HepG2 (cell line): ENCODE measurements around the gene TRAPPC5. TPM values are rescaled to one million over a fixed set of nuclear protein-coding genes. Genes with fewer than 3 reads are reported as not detected.
A peak's percentile ranks its signal among the peaks of the same experiment; 100 is the strongest.

Experiments used
- ATF7 ChIP-seq, 2 experiments: fragments of 450-650 bp in 1 of 2; sonication (generic) in 1 of 2; formaldehyde crosslinking in 1 of 2; IDR thresholded peaks; 2 replicates each; pipeline versions ENCODE4 v1.4.0 to v1.6.1; 2016 to 2020; ENCODE audit warnings: antibody characterized with exemption in 1 of 2, mild to moderate bottlenecking in 1 of 2, missing genetic modification reagents in 1 of 2
- CENPBD1 ChIP-seq: sonication (generic); formaldehyde crosslinking; IDR thresholded peaks from 2 replicates; pipeline ENCODE4 v1.8.0; 2022; ENCODE audit warnings: missing genetic modification reagents, low read depth, mild to moderate bottlenecking, borderline replicate concordance
- HHEX ChIP-seq: IDR thresholded peaks from 2 replicates; pipeline ENCODE4 v1.6.1; 2016; ENCODE audit warnings: control low read depth
- MAFG ChIP-seq: sonication (generic); formaldehyde crosslinking; IDR thresholded peaks from 2 replicates; pipeline ENCODE4 v1.5.1; 2020; ENCODE audit warnings: mild to moderate bottlenecking, missing genetic modification reagents
- MEF2D ChIP-seq: sonication (generic); formaldehyde crosslinking; IDR thresholded peaks from 2 replicates; pipeline ENCODE4 v1.5.1; 2020; ENCODE audit warnings: mild to moderate bottlenecking, missing genetic modification reagents
- PBX3 ChIP-seq: sonication (generic); formaldehyde crosslinking; IDR thresholded peaks from 2 replicates; pipeline ENCODE4 v1.8.1; 2023; ENCODE audit warnings: missing genetic modification reagents, inconsistent platforms, borderline replicate concordance
- POGZ ChIP-seq: sonication (generic); formaldehyde crosslinking; IDR thresholded peaks from 2 replicates; pipeline ENCODE4 v1.4.0; 2020; ENCODE audit warnings: mild to moderate bottlenecking, missing genetic modification reagents
- SP4 ChIP-seq: sonication (generic); formaldehyde crosslinking; IDR thresholded peaks from 2 replicates; pipeline ENCODE4 v1.8.1; 2023; ENCODE audit warnings: mild to moderate bottlenecking, missing genetic modification reagents
- SSRP1 ChIP-seq: IDR thresholded peaks from 2 replicates; pipeline ENCODE4 v1.6.1; 2016; ENCODE audit warnings: control low read depth
- TOPORS ChIP-seq: sonication (generic); formaldehyde crosslinking; IDR thresholded peaks from 2 replicates; pipeline ENCODE4 v1.8.0; 2023; ENCODE audit warnings: mild to moderate bottlenecking, missing genetic modification reagents
- ZBTB33 ChIP-seq: sonication (generic); formaldehyde crosslinking; IDR thresholded peaks from 2 replicates; pipeline ENCODE4 v1.4.0; 2020; ENCODE audit warnings: missing genetic modification reagents
- ZHX2 ChIP-seq, 2 experiments: sonication (generic) in 1 of 2; formaldehyde crosslinking in 1 of 2; IDR thresholded peaks; 2 replicates each; pipeline versions ENCODE4 v1.6.1 to v1.9.0; 2014 to 2022; ENCODE audit warnings: antibody characterized with exemption in 1 of 2, borderline replicate concordance in 1 of 2, inconsistent platforms in 1 of 2, low read depth in 1 of 2, missing genetic modification reagents in 1 of 2
- ZNF17 ChIP-seq: sonication (generic); formaldehyde crosslinking; IDR thresholded peaks from 2 replicates; pipeline ENCODE4 v1.5.0; 2020; ENCODE audit warnings: mild to moderate bottlenecking, missing genetic modification reagents
- ZNF547 ChIP-seq: sonication (generic); formaldehyde crosslinking; IDR thresholded peaks from 2 replicates; pipeline ENCODE4 v1.5.1; 2020; ENCODE audit warnings: mild to moderate bottlenecking, missing genetic modification reagents
- ZNF558 ChIP-seq: sonication (generic); formaldehyde crosslinking; IDR thresholded peaks from 2 replicates; pipeline ENCODE4 v1.9.0; 2022; ENCODE audit warnings: mild to moderate bottlenecking, missing genetic modification reagents, borderline replicate concordance
- ZNF572 ChIP-seq: sonication (generic); formaldehyde crosslinking; IDR thresholded peaks from 2 replicates; pipeline ENCODE4 v1.5.1; 2020; ENCODE audit warnings: mild to moderate bottlenecking, missing genetic modification reagents
- ZNF670 ChIP-seq: sonication (generic); formaldehyde crosslinking; IDR thresholded peaks from 2 replicates; pipeline ENCODE4 v1.8.0; 2022; ENCODE audit warnings: mild to moderate bottlenecking, missing genetic modification reagents, borderline replicate concordance
- ZNF777 ChIP-seq: sonication (generic); formaldehyde crosslinking; IDR thresholded peaks from 2 replicates; pipeline ENCODE4 v1.4.0; 2020; ENCODE audit warnings: missing genetic modification reagents
- ZNF891 ChIP-seq: sonication (generic); formaldehyde crosslinking; IDR thresholded peaks from 2 replicates; pipeline ENCODE4 v1.5.0; 2020; ENCODE audit warnings: mild to moderate bottlenecking, missing genetic modification reagents
- polyA plus RNA-seq, 8 experiments: library from polyadenylated mRNA; depleted of rRNA in 3 of 8; stranded (reverse) in 7 of 8; unstranded in 1 of 8; fragments of >200 nt; fragmentation: Illumina TruSeq in 4 of 8; extraction: Trizol in 4 of 8; gene quantifications; 2 replicates each; pipeline versions ENCODE4 v1.2.1 to v1.2.3, GENCODE V29; 2011 to 2016; ENCODE audit warnings: low read depth in 4 of 8, missing spikeins in 1 of 8, mixed read lengths in 1 of 8; ENCODE audit not compliant: insufficient read depth in 1 of 8
- total RNA-seq, 5 experiments: library from RNA; depleted of rRNA; stranded (reverse); fragments of >200 nt; fragmentation: Illumina TruSeq; extraction: Trizol; gene quantifications; 2 replicates each; pipeline ENCODE4 v1.2.3, GENCODE V29; 2016; ENCODE audit warnings: low read depth in 1 of 5
- TF ChIP-seq, protein P1 (sequence below): sonication (generic); formaldehyde crosslinking; IDR thresholded peaks from 2 replicates; pipeline ENCODE4 v1.4.0; 2020; ENCODE audit warnings: mild to moderate bottlenecking, missing genetic modification reagents

TRAPPC5 gene
- total and polyA plus RNA-seq, 2 of the 13 experiments (the other 11 are each of a cell fraction or from before 2014, with no cell fraction given) = 38.5 to 78.7 TPM

DNA sequence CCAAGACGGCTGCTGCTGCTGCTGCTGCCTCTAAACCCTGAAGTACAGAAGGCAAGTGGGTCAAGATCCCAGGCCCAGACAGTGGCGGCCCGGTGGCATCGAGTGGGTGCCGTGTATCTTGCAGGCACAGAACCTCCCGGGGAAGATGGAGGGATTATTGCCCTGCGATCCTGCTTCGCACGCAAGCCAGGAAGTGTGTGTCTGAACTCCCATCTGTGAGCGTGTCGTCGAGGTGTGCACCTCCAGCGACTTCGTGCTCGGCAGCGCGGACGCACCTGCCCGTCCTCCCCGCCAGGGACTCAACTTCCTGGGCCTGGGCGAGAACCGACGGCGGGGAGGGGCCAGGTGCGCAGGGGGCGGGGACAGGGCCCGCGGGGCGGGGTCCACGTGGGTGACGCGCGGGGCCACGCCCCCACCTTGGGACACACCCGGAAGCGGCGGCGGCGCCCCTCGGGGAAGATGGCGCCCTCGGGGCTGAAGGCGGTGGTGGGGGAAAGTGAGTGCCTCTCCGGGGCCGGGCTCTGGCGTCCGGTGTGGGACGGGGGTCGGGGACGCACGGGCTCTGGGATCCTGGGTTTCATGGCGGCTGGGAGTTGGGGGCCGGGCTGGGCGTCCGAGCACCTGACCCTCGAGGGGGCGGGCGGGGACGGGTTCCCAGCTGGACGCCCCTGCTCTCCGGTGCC lies 43.8 kb upstream of the TRAPPC5 start, which contains the start of gene STXBP2 (continued):
- TF ChIP-seq ZBTB33 (CRISPR knock-in tag) (peak; percentile 38; the same call in 1 of the 2 replicates), ZNF891 (CRISPR knock-in tag) (no peak), ZNF547 (CRISPR knock-in tag) (no peak; the same call in 1 of the 2 replicates), ZNF777 (CRISPR knock-in tag) (peak; percentile 94), ZNF17 (CRISPR knock-in tag) (no peak), MEF2D (CRISPR knock-in tag) (0 out of 2 replicates have a peak, but pooled peaks have one; percentile 38), SSRP1 (no peak), MAFG (CRISPR knock-in tag) (no peak), TOPORS (CRISPR knock-in tag) (peak; percentile 50; the same call in 1 of the 2 replicates), ATF7 (IDR thresholded peaks at IDR 0.05) (no peak), ATF7 (CRISPR knock-in tag; IDR thresholded peaks at IDR 0.05) (no peak; the same call in 1 of the 2 replicates), SP4 (CRISPR knock-in tag) (peak; percentile 82), ZNF558 (no peak), ZHX2 (IDR thresholded peaks at IDR 0.05; ENCODE audit: low read depth) (no peak), ZHX2 (CRISPR knock-in tag; IDR thresholded peaks at IDR 0.05; ENCODE audit: borderline replicate concordance) (no peak), PBX3 (no peak), POGZ (no peak), CENPBD1 (CRISPR knock-in tag) (no peak), ZNF670 (CRISPR knock-in tag) (0 out of 2 replicates have a peak, but pooled peaks have one; percentile 55), ZNF572 (CRISPR knock-in tag) (no peak), HHEX (CRISPR knock-in tag) (no peak)
- TF ChIP-seq, protein P1, sequence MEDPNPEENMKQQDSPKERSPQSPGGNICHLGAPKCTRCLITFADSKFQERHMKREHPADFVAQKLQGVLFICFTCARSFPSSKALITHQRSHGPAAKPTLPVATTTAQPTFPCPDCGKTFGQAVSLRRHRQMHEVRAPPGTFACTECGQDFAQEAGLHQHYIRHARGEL (CRISPR knock-in tag) = no peak
